B cell (primary cell): ENCODE measurements around the gene CDK18. TPM values are rescaled to one million over a fixed set of nuclear protein-coding genes. Genes with fewer than 3 reads are reported as not detected.

Source experiments
- ATAC-seq: fragments of 200-7000 bp; cut with Tn5 transposase; one replicate; pipeline ENCODE4 v1.10.0; 2021; ENCODE audit warnings: low read depth, mild to moderate bottlenecking, moderate number of reproducible peaks, moderate library complexity
- CTCF ChIA-PET: fragments of 350-600 bp; sonication (Branson Sonifier 250); formaldehyde crosslinking; loops from one replicate; lab custom pipeline; 2021; ENCODE audit warnings: antibody characterized with exemption, inconsistent platforms; lab: Charles Lee
- POLR2A ChIA-PET: fragments of 350-600 bp; sonication (Branson Sonifier 250); formaldehyde crosslinking; loops from one replicate; lab custom pipeline; 2021; ENCODE audit warnings: antibody characterized with exemption; lab: Charles Lee
- DNase-seq: peaks from one replicate; pipeline ENCODE4 v3.0.0; 2013
- H2AFZ ChIP-seq: 2 replicates; pipeline ENCODE4 v1.6.1; 2012; ENCODE audit warnings: mild to moderate bottlenecking, low read depth, low read length; ENCODE audit not compliant: insufficient read depth, poor library complexity, severe bottlenecking
- H3K27ac ChIP-seq, 2 donors: 1 replicate in 1 of 2; 2 replicates in 1 of 2; pipeline ENCODE4 v1.5.1; 2012 to 2013; ENCODE audit warnings: low read length in 2 of 2, mild to moderate bottlenecking in 2 of 2, moderate library complexity in 1 of 2
- H3K27me3 ChIP-seq, 4 experiments: fragments of 200-600 bp in 1 of 4; sonication (generic) in 1 of 4; replicated peaks in 1 of 4; 1 replicate in 2 of 4; 2 replicates in 2 of 4; pipeline versions ENCODE4 v1.6.1 to v1.7.0; 2013 to 2016; ENCODE audit warnings: low read length in 3 of 4, mild to moderate bottlenecking in 2 of 4, mixed read lengths in 1 of 4, moderate library complexity in 1 of 4; ENCODE audit not compliant: insufficient read depth in 4 of 4, control insufficient read depth in 3 of 4; ENCODE audit errors: control extremely low read depth in 1 of 4
- H3K36me3 ChIP-seq, 2 experiments: replicated peaks in 1 of 2; 1 replicate in 1 of 2; 2 replicates in 1 of 2; pipeline versions ENCODE4 v1.6.1 to v1.7.1; 2013; ENCODE audit warnings: low read length in 1 of 2; ENCODE audit not compliant: insufficient read depth in 2 of 2, control insufficient read depth in 1 of 2; ENCODE audit errors: control extremely low read depth in 1 of 2, extremely low read depth in 1 of 2
- H3K4me1 ChIP-seq, 2 donors: fragments of 200-600 bp in 1 of 2; sonication (generic) in 1 of 2; 1 replicate in 1 of 2; 2 replicates in 1 of 2; pipeline versions ENCODE4 v1.5.1 to v1.6.1; 2013 to 2017; ENCODE audit warnings: low read length in 2 of 2; ENCODE audit not compliant: control insufficient read depth in 2 of 2, insufficient read depth in 2 of 2
- H3K4me2 ChIP-seq: replicated peaks from 2 replicates; pipeline ENCODE3; 2012; ENCODE audit warnings: mild to moderate bottlenecking, low read depth, low read length; ENCODE audit not compliant: poor library complexity, severe bottlenecking
- H3K4me3 ChIP-seq, 5 experiments: fragments of 200-600 bp in 1 of 5; sonication (generic) in 1 of 5; 1 replicate in 3 of 5; 2 replicates in 2 of 5; pipeline versions ENCODE4 v1.5.1 to v1.7.0; 2011 to 2016; ENCODE audit warnings: low read length in 4 of 5, mild to moderate bottlenecking in 4 of 5, low read depth in 2 of 5, control low read depth in 1 of 5, moderate library complexity in 1 of 5; ENCODE audit not compliant: insufficient read depth in 1 of 5; ENCODE audit errors: control extremely low read depth in 1 of 5, extremely low read depth in 1 of 5
- H3K79me2 ChIP-seq: fragments of 200-600 bp; sonication (generic); one replicate; pipeline ENCODE4 v1.6.0; 2016; ENCODE audit warnings: low read length; ENCODE audit not compliant: control insufficient read depth, insufficient read depth
- H3K9ac ChIP-seq: fragments of 200-600 bp; sonication (generic); 2 replicates; pipeline ENCODE4 v1.6.1; 2017; ENCODE audit warnings: mild to moderate bottlenecking, low read length, moderate library complexity
- H3K9me3 ChIP-seq, 3 donors: one replicate each; pipeline versions ENCODE4 v1.6.1 to v1.7.1; 2013; ENCODE audit warnings: low read length in 2 of 3; ENCODE audit not compliant: control insufficient read depth in 2 of 3, insufficient read depth in 1 of 3; ENCODE audit errors: control extremely low read depth in 1 of 3
- H4K20me1 ChIP-seq: 2 replicates; pipeline ENCODE4 v1.6.0; 2012; ENCODE audit warnings: mild to moderate bottlenecking, low read length; ENCODE audit not compliant: insufficient read depth, control insufficient read depth, poor library complexity, severe bottlenecking
- H3K27ac Mint-ChIP-seq: one replicate; pipeline ENCODE4 v1.8.0; 2021; ENCODE audit warnings: mixed read lengths
- H3K27me3 Mint-ChIP-seq: one replicate; pipeline ENCODE4 v1.8.0; 2021; ENCODE audit warnings: mixed read lengths
- H3K4me1 Mint-ChIP-seq: one replicate; pipeline ENCODE4 v1.8.0; 2021; ENCODE audit warnings: mixed read lengths
- H3K4me3 Mint-ChIP-seq: one replicate; pipeline ENCODE4 v1.8.0; 2021; ENCODE audit warnings: mixed read lengths
- H3K9me3 Mint-ChIP-seq: one replicate; pipeline ENCODE4 v1.8.0; 2022; ENCODE audit warnings: mixed read lengths; ENCODE audit not compliant: insufficient read depth
- EZH2 ChIP-seq: IDR thresholded peaks from 2 replicates; pipeline ENCODE4 v1.6.1; 2012; ENCODE audit warnings: borderline replicate concordance, low read depth, mild to moderate bottlenecking, moderate library complexity, low read length; ENCODE audit not compliant: insufficient read depth, poor library complexity, severe bottlenecking
- WGBS: methylation state at CpG from one replicate; pipeline ENCODE4 v1.1.5; 2013; ENCODE audit warnings: missing lambda C conversion rate; ENCODE audit not compliant: insufficient coverage; 5-methylcytosine and 5-hydroxymethylcytosine counted together
- intact Hi-C: fragments of 100-400 bp; cut with micrococcal nuclease; formaldehyde crosslinking; loops from one replicate; pipeline ENCODE4 v1.10.0; 2022
- polyA plus RNA-seq: library from polyadenylated mRNA; depleted of rRNA; stranded (reverse); fragments of >200 nt; gene quantifications from 2 replicates; pipeline ENCODE4 v1.2.3, GENCODE V29; 2012
- total RNA-seq, 2 donors: library from RNA; stranded (reverse); fragments of 120-200 nt in 1 of 2; gene quantifications; 1 replicate in 1 of 2; 2 replicates in 1 of 2; pipeline versions ENCODE4 v1.2.3 to v1.2.4, GENCODE V29; 2013 to 2022
- TF ChIP-seq, protein P1 (sequence below): fragments of 200-600 bp; IDR thresholded peaks from one replicate; pipeline ENCODE4 v1.8.0; 2022; ENCODE audit warnings: antibody characterized with exemption, mild to moderate bottlenecking

Gene CDK18
- total and polyA plus RNA-seq, 2 donors (not counting 1 experiment from before 2014, with no cell fraction given) = 3.8 to 4.7 TPM

DNA sequence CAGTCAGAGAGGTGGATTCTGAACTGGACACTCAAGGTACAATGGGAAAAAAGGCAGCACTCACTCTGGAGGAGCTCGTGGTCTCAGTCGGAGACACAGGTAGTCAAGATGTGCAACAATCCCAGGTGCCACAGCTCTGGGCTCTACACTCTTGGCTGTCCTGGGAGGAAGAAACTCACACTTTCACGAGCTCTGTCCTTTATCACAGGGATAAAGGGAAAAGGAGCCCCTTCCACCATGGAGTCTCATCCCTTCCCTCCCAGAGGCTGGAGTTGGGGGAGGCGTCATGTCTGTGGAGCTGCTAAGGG is 20.3 kb downstream of the CDK18 start:
- H3K27ac Mint-ChIP-seq = no peak overlapping the region
- no peaks in the 10 kb centered on the region for H3K79me2 ChIP-seq
- H3K9me3 ChIP-seq = peaks cover 0 to 4% (median 0%) of the 10 kb centered on the region in 3 donors
- no peak overlapping the region for H3K4me3 ChIP-seq
- H3K27me3 ChIP-seq = peaks cover 0 to 2% (median 0%) of the 10 kb centered on the region in 4 experiments
- no peak overlapping the region for H3K9ac ChIP-seq
- ChIA-PET POLR2A (interaction anchor here (0.8 to 1.1 kb wide), 2 partner anchors 39 to 251 kb away, joined by 3 to 6 read pairs; no protein-coding TSS in a partner anchor), CTCF (interaction anchor here (0.8 to 11.7 kb wide), 70 partner anchors 9 to 733 kb away, joined by 3 to 287 read pairs (median 6); partner anchors contain the start of genes CDK18, ELK4, KLHDC8A and NUAK2)
- no peak overlapping the region for H2AFZ ChIP-seq
- H3K9me3 Mint-ChIP-seq = no peaks in the 10 kb centered on the region
- H3K27me3 Mint-ChIP-seq = peaks cover 6% of the 10 kb centered on the region
- no peak overlapping the region for H3K27ac ChIP-seq
- TF ChIP-seq, protein P1, sequence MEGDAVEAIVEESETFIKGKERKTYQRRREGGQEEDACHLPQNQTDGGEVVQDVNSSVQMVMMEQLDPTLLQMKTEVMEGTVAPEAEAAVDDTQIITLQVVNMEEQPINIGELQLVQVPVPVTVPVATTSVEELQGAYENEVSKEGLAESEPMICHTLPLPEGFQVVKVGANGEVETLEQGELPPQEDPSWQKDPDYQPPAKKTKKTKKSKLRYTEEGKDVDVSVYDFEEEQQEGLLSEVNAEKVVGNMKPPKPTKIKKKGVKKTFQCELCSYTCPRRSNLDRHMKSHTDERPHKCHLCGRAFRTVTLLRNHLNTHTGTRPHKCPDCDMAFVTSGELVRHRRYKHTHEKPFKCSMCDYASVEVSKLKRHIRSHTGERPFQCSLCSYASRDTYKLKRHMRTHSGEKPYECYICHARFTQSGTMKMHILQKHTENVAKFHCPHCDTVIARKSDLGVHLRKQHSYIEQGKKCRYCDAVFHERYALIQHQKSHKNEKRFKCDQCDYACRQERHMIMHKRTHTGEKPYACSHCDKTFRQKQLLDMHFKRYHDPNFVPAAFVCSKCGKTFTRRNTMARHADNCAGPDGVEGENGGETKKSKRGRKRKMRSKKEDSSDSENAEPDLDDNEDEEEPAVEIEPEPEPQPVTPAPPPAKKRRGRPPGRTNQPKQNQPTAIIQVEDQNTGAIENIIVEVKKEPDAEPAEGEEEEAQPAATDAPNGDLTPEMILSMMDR = no peak
- TF ChIP-seq EZH2 = no peak
- no peak for DNase-seq
- no peaks in the 10 kb centered on the region for H4K20me1 ChIP-seq
- H3K4me3 Mint-ChIP-seq = no peak overlapping the region
- no peak for ATAC-seq
- H3K4me1 ChIP-seq = peaks cover 4 to 10% of the 10 kb centered on the region in 2 donors
- H3K4me1 Mint-ChIP-seq = peaks cover 7% of the 10 kb centered on the region
- intact Hi-C loops = loop anchor here (1.0 kb wide), 5 partner anchors 36 to 251 kb away; no protein-coding TSS in a partner anchor
- no peak overlapping the region for H3K4me2 ChIP-seq
- H3K36me3 ChIP-seq = no peaks in the 10 kb centered on the region
- 87% methylated on average over 3 of the region's 4 CpGs for WGBS

DNA sequence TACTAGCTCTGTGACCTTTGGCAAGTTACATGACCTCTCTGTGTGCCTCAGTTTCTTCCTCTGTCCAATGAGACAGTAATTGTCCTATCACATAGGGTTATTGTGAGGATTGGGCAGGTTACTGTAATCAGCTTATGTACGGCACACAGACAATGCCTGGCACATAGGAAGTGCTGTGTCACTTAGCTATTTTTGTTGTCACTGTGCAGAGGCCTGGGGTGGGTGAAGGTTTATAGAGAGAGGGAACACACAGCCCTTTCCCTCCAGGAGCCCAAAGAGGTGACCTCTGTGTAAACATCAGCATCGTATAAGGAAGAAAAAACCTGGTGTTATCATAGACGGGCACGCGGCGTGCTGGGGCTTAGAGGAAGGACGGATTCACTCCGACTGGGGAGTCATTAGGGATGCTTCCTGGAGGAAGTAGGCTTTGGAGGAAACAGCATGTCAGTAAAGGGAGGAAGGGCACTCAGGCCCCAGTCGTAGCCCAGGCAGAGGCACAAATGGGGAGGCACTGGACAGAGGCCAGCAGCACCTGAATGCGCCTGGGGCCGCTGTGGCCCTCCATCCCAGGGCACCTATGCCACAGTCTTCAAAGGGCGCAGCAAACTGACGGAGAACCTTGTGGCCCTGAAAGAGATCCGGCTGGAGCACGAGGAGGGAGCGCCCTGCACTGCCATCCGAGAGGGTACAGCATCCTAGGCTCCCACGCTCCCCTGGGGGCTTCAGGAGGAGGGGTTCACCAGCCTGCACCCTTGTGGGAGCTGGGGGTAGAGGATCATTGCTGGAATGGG is 21.2 kb downstream of the CDK18 start:
- ChIA-PET POLR2A (no interaction called here), CTCF (interaction anchor here (0.9 to 11.7 kb wide), 40 partner anchors 8 to 559 kb away, joined by 3 to 287 read pairs (median 7); partner anchors contain the start of genes CDK18, ELK4 and NUAK2)
- H3K36me3 ChIP-seq = no peaks in the 10 kb centered on the region
- peaks cover 0 to 2% (median 0%) of the 10 kb centered on the region in 4 experiments for H3K27me3 ChIP-seq
- H3K9ac ChIP-seq = no peak overlapping the region
- no peak overlapping the region for H3K4me3 ChIP-seq
- Mint-ChIP-seq H3K9me3 (no peaks in the 10 kb centered on the region), H3K27ac (no peak overlapping the region), H3K4me1 (peaks cover 7% of the 10 kb centered on the region), H3K4me3 (no peak overlapping the region), H3K27me3 (peaks cover 6% of the 10 kb centered on the region)
- TF ChIP-seq EZH2 = no peak
- TF ChIP-seq, protein P1 = no peak
- no peak overlapping the region for H3K27ac ChIP-seq
- H3K79me2 ChIP-seq = no peaks in the 10 kb centered on the region
- ATAC-seq (no peak), DNase-seq (no peak)
- peaks cover 0 to 3% (median 0%) of the 10 kb centered on the region in 3 donors for H3K9me3 ChIP-seq
- intact Hi-C loops = no loop called here
- no peaks in the 10 kb centered on the region for H4K20me1 ChIP-seq
- H2AFZ ChIP-seq = no peak overlapping the region
- peaks cover 4 to 10% of the 10 kb centered on the region in 2 donors for H3K4me1 ChIP-seq
- H3K4me2 ChIP-seq = no peak overlapping the region
- WGBS = 95% methylated on average over 17 of the region's 18 CpGs
